ENCODE measurements around the gene PLB1.

DNA sequence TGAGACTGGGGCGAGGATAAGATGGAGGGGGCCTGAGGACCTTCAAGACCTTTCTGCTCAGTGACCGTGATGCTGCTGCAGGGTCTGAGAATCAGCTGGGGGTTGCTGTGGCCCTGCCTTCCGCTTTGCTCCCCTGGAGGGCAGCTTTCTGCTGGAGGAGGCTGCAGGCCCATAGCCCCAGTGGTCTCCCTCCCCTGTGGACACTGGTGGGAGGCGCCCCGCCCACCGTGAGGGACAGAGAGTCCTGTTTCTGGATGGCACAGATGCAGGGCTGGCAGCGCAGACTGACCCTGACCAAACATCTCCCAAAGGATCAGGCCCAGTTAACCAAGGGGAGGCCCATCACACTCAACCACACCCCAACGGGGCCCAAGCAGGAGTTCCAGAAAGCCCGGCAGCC, 42.8 kb downstream of the PLB1 start:
- TF ChIP-seq, protein P1, sequence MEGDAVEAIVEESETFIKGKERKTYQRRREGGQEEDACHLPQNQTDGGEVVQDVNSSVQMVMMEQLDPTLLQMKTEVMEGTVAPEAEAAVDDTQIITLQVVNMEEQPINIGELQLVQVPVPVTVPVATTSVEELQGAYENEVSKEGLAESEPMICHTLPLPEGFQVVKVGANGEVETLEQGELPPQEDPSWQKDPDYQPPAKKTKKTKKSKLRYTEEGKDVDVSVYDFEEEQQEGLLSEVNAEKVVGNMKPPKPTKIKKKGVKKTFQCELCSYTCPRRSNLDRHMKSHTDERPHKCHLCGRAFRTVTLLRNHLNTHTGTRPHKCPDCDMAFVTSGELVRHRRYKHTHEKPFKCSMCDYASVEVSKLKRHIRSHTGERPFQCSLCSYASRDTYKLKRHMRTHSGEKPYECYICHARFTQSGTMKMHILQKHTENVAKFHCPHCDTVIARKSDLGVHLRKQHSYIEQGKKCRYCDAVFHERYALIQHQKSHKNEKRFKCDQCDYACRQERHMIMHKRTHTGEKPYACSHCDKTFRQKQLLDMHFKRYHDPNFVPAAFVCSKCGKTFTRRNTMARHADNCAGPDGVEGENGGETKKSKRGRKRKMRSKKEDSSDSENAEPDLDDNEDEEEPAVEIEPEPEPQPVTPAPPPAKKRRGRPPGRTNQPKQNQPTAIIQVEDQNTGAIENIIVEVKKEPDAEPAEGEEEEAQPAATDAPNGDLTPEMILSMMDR (IDR thresholded peaks at IDR 0.05; ENCODE audit: poor library complexity, severe bottlenecking): no peak
- TF ChIP-seq, protein P2, sequence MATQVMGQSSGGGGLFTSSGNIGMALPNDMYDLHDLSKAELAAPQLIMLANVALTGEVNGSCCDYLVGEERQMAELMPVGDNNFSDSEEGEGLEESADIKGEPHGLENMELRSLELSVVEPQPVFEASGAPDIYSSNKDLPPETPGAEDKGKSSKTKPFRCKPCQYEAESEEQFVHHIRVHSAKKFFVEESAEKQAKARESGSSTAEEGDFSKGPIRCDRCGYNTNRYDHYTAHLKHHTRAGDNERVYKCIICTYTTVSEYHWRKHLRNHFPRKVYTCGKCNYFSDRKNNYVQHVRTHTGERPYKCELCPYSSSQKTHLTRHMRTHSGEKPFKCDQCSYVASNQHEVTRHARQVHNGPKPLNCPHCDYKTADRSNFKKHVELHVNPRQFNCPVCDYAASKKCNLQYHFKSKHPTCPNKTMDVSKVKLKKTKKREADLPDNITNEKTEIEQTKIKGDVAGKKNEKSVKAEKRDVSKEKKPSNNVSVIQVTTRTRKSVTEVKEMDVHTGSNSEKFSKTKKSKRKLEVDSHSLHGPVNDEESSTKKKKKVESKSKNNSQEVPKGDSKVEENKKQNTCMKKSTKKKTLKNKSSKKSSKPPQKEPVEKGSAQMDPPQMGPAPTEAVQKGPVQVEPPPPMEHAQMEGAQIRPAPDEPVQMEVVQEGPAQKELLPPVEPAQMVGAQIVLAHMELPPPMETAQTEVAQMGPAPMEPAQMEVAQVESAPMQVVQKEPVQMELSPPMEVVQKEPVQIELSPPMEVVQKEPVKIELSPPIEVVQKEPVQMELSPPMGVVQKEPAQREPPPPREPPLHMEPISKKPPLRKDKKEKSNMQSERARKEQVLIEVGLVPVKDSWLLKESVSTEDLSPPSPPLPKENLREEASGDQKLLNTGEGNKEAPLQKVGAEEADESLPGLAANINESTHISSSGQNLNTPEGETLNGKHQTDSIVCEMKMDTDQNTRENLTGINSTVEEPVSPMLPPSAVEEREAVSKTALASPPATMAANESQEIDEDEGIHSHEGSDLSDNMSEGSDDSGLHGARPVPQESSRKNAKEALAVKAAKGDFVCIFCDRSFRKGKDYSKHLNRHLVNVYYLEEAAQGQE (IDR thresholded peaks at IDR 0.05; ENCODE audit: borderline replicate concordance): no peak
- TF ChIP-seq RAD21 (conservative IDR thresholded peaks at IDR 0.05): no peak
- TF ChIP-seq SMC3 (conservative IDR thresholded peaks at IDR 0.05; ENCODE audit: poor library complexity): no peak
- TF ChIP-seq EP300 (conservative IDR thresholded peaks at IDR 0.05; ENCODE audit: poor library complexity, severe bottlenecking): no peak
- TF ChIP-seq POLR2AphosphoS5 (IDR thresholded peaks at IDR 0.05): no peak
- TF ChIP-seq EZH2 (IDR thresholded peaks at IDR 0.05; ENCODE audit: borderline replicate concordance, insufficient read depth, low read length, poor library complexity, severe bottlenecking): no peak
- no peak for TF ChIP-seq TAF1 (IDR thresholded peaks at IDR 0.05; ENCODE audit: low read depth)
- TF ChIP-seq MXI1 (conservative IDR thresholded peaks at IDR 0.05; ENCODE audit: poor library complexity, severe bottlenecking): no peak

All from neural cell (in vitro differentiated cells).